IMR-90 (cell line): Measurements from ENCODE around the gene HDGF.

Experiments
- CEBPB ChIP-seq: IDR thresholded peaks from 2 replicates; pipeline ENCODE4 v1.6.1; 2012; ENCODE audit warnings: low read depth, low read length, improper control_type of control experiment
- CTCF ChIP-seq: conservative IDR thresholded peaks from 2 replicates; pipeline ENCODE4 v1.5.1; 2012; ENCODE audit warnings: mild to moderate bottlenecking, low read depth, low read length, improper control_type of control experiment
- ELK1 ChIP-seq: fragments of 150-350 bp; IDR thresholded peaks from 2 replicates; pipeline ENCODE4 v1.6.1; 2016; ENCODE audit warnings: low read depth, mild to moderate bottlenecking, low read length, moderate library complexity, borderline replicate concordance
- MAFK ChIP-seq: IDR thresholded peaks from 2 replicates; pipeline ENCODE4 v1.6.1; 2012; ENCODE audit warnings: low read depth, low read length, improper control_type of control experiment
- POLR2A ChIP-seq: IDR thresholded peaks from 2 replicates; pipeline ENCODE4 v1.6.1; 2012; ENCODE audit warnings: mild to moderate bottlenecking, low read depth, low read length
- RFX5 ChIP-seq: IDR thresholded peaks from 2 replicates; pipeline ENCODE4 v1.8.0; 2012; ENCODE audit warnings: low read depth, mild to moderate bottlenecking, low read length, moderate library complexity
- SMC3 ChIP-seq: fragments of 150-350 bp; IDR thresholded peaks from 2 replicates; pipeline ENCODE4 v1.6.1; 2016; ENCODE audit warnings: low read depth, mild to moderate bottlenecking, antibody characterized with exemption, low read length, moderate library complexity

DNA sequence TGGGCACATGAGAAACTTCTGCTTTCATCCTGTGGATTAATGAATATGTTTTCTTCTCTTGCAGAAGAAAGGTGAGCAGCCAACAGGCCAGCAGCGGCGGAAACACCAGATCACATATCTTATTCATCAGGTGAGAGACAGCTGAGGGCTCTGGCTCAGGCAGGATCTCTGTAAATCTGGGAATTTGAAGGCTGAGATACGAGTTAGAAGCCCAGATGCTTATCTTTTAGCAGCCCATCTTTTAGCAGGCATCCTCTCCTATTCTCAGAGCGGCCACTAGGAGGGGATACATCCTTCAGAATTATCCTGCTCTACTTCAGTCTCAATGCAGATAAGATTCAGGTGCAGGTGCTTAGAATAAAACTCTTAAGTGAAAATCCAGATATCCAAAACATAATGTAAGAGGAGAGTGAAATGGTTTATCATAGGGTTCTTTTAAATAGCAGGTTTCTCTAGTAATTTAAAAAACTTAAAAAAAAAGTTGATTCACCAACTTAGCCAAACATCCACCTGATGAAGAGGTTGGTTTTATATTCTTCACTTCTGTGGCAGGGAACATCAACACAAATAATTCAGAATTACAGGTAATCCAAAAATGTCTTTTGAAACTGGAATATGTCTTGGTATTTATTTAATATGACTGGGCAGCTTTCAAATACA is 45.9 kb upstream of the HDGF start:
- TF ChIP-seq CTCF (peak; percentile 82), MAFK (no peak), POLR2A (no peak), CEBPB (no peak), ELK1 (no peak), SMC3 (peak; percentile 78), RFX5 (no peak)
